H1 (cell line): Measurements from ENCODE around the gene HIVEP3. TPM values are rescaled to one million over a fixed set of nuclear protein-coding genes. Genes with fewer than 3 reads are reported as not detected.

Experiments used
- CBX5 ChIP-seq: fragments of 300-800, 300-1000 bp; sonication (generic); IDR thresholded peaks from 2 replicates; pipeline ENCODE4 v1.7.1; 2016; ENCODE audit warnings: antibody characterized with exemption, low read length, low read depth
- polyA plus RNA-seq, 7 experiments: library from polyadenylated mRNA; depleted of rRNA in 3 of 7; stranded (reverse) in 5 of 7; unstranded in 2 of 7; fragments of >200 nt in 5 of 7; fragments of 200-250 nt in 2 of 7; gene quantifications; 1 replicate in 5 of 7; 2 replicates in 1 of 7; 4 replicates in 1 of 7; pipeline versions ENCODE4 v1.2.1 to v1.2.3, GENCODE V29; 2011 to 2013; ENCODE audit warnings: missing spikeins in 2 of 7, mixed read lengths in 2 of 7
- total RNA-seq: library from RNA; stranded (reverse); fragmentation: NEBNext Ultra II Directional; extraction: Animal tissue kit (Norgen Biotek cat#: 25700); gene quantifications from 2 replicates; pipeline ENCODE4 v1.2.1, GENCODE V29; 2021

Gene HIVEP3
- total and polyA plus RNA-seq, 2 of the 8 experiments (the other 6 are each of a cell fraction or from before 2014, with no cell fraction given): 0.24 to 0.69 TPM

GRCh38 chr1:41582851-41583657, 335.7 kb downstream of the HIVEP3 start (continued):
- TF ChIP-seq CBX5: no peak
